ENCODE data around the gene RALBP1. TPM values are rescaled to one million over a fixed set of nuclear protein-coding genes. Genes with fewer than 3 reads are reported as not detected.
"Not testable (repeated sequence)": the region's sequence is repeated elsewhere in the genome, so short reads cannot be mapped to it uniquely, and the experiment has no call there.

The RALBP1 gene
- total RNA-seq, 1 donor from 2014 or later = 67.2 TPM

GRCh38 chr18:9449600-9450414, 25.5 kb upstream of the RALBP1 start:
- intact Hi-C loops (cut with DNase I) = no loop called here
- Histone ChIP-seq H3K36me3 (no peaks in the 10 kb centered on the region), H3K27ac (no peak overlapping the region), H3K9me3 (no peaks in the 10 kb centered on the region), H3K4me3 (no peak overlapping the region), H3K4me1 (no peaks in the 10 kb centered on the region), H3K27me3 (no peaks in the 10 kb centered on the region)
- TF ChIP-seq, protein P1, sequence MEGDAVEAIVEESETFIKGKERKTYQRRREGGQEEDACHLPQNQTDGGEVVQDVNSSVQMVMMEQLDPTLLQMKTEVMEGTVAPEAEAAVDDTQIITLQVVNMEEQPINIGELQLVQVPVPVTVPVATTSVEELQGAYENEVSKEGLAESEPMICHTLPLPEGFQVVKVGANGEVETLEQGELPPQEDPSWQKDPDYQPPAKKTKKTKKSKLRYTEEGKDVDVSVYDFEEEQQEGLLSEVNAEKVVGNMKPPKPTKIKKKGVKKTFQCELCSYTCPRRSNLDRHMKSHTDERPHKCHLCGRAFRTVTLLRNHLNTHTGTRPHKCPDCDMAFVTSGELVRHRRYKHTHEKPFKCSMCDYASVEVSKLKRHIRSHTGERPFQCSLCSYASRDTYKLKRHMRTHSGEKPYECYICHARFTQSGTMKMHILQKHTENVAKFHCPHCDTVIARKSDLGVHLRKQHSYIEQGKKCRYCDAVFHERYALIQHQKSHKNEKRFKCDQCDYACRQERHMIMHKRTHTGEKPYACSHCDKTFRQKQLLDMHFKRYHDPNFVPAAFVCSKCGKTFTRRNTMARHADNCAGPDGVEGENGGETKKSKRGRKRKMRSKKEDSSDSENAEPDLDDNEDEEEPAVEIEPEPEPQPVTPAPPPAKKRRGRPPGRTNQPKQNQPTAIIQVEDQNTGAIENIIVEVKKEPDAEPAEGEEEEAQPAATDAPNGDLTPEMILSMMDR (IDR thresholded peaks at IDR 0.05) = no peak
- DNase-seq (ENCODE audit: low spot score in 2 of 2) = no peak

DNA sequence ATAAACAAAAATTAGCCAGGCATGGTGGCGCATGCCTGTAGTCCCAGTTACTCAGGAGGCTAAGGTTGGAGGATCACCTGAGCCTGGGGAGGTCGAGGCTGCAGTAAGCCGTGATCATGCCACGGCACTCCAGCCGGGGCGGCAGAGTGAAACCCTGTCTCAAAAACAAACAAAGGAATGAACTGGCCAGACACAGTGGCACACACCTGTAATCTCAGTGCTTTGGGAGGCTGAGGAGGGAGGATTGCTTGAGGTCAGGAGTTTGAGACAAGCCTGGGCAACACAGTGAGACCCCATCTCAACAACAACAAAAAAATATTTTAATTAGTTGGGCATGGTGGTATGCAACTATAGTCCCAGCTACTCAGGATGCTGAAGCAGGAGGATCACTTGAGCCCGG, 24.4 kb upstream of the RALBP1 start:
- DNase-seq (ENCODE audit: low spot score in 2 of 2); H3K9me3 ChIP-seq; H3K27me3 ChIP-seq; intact Hi-C loops (cut with DNase I); H3K27ac ChIP-seq; H3K4me1 ChIP-seq; H3K4me3 ChIP-seq; H3K36me3 ChIP-seq: not testable (repeated sequence)

DNA sequence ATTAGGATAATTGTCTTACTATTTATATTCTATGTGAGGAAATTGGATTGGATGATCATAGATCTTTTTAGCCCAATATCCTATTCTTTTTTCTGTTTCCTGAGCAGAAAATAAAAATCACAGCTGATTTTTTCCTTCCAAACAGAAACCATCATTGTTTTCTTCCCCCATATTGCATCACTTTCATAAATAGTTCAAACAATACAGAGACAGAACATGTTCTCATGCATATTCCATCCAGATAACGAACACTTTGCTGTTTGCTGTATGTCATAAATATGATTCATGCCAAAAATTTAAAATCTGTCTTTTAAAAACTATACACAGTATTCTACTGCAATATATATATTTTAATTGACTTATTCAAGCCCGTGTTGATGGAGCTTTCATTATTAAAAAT, 22.0 kb upstream of the RALBP1 start:
- intact Hi-C loops (cut with DNase I) = no loop called here
- H3K9me3 ChIP-seq = no peaks in the 10 kb centered on the region
- TF ChIP-seq, protein P1 (IDR thresholded peaks at IDR 0.05) = no peak
- no peaks in the 10 kb centered on the region for H3K36me3 ChIP-seq
- no peak for DNase-seq (ENCODE audit: low spot score in 2 of 2)
- no peaks in the 10 kb centered on the region for H3K4me1 ChIP-seq
- no peak overlapping the region for H3K4me3 ChIP-seq
- H3K27me3 ChIP-seq = no peaks in the 10 kb centered on the region
- no peak overlapping the region for H3K27ac ChIP-seq

DNA sequence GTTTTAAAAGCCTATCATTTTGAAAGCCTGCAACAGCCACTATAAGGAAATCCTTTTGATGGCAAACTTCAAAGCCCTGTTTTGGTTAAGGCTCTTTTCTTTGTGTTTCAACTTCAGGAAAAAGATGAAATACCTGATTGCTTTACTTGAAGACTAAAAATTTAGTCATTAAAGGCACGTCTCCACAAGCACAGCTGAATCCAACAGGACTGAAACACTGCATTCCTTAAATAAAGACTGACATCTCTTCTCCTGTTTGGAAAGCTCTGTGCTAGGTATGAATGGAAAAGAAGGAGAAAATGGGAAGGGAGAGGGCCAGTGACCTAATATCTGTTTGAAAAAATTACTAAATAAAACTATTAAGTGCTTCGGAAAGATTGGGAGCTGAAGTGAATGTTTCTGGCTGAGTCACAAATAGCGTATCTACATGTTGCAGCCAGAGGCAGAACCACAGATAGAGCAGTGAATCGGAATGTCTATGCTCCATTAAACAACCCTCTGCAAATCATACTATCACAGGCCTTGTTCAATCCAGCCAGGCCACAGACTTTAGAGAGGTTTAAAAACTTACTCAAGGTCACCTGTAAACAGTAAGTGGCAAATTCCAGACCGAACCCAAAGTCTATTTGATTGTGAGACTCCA, 21.1 kb upstream of the RALBP1 start:
- no peak for DNase-seq (ENCODE audit: low spot score in 2 of 2)
- no peak overlapping the region for H3K27ac ChIP-seq
- TF ChIP-seq, protein P1 (IDR thresholded peaks at IDR 0.05) = no peak
- no peaks in the 10 kb centered on the region for H3K36me3 ChIP-seq
- no peaks in the 10 kb centered on the region for H3K4me1 ChIP-seq
- H3K27me3 ChIP-seq = no peaks in the 10 kb centered on the region
- no peak overlapping the region for H3K4me3 ChIP-seq
- intact Hi-C loops (cut with DNase I) = no loop called here
- no peaks in the 10 kb centered on the region for H3K9me3 ChIP-seq

- intact Hi-C loops (cut with DNase I) = no loop called here
Observed at GRCh38 chr18:9455718-9456511, 19.4 kb upstream of the RALBP1 start.

More at GRCh38 chr18:9455718-9456511, 19.4 kb upstream of the RALBP1 start:
- TF ChIP-seq, protein P1 (IDR thresholded peaks at IDR 0.05) = no peak
- Histone ChIP-seq H3K9me3 (no peaks in the 10 kb centered on the region), H3K27me3 (no peaks in the 10 kb centered on the region), H3K27ac (no peak overlapping the region), H3K4me1 (no peaks in the 10 kb centered on the region), H3K4me3 (no peak overlapping the region), H3K36me3 (no peaks in the 10 kb centered on the region)
- DNase-seq (ENCODE audit: low spot score in 2 of 2) = no peak

Data from ascending aorta (tissue), 2 donors.